ENCODE results near the gene CCSER1. TPM values are rescaled to one million over a fixed set of nuclear protein-coding genes. Genes with fewer than 3 reads are reported as not detected.

Gene CCSER1
- total and polyA plus RNA-seq, 9 donors, result 0.21 to 8.3 (median 3.2) TPM

- no peaks in the 10 kb centered on the region for H3K36me3 ChIP-seq
- no peaks in the 10 kb centered on the region for H3K4me1 ChIP-seq (ENCODE audit: insufficient read depth)
- 68 to 81% (median 80%) methylated on average over 2 of the region's 2 CpGs for WGBS, 3 donors
- no peak overlapping the region for H3K4me3 ChIP-seq
- H3K27ac ChIP-seq, result no peak overlapping the region
- no peak for DNase-seq
- H3K27me3 ChIP-seq, result no peaks in the 10 kb centered on the region
- TF ChIP-seq, protein P1, sequence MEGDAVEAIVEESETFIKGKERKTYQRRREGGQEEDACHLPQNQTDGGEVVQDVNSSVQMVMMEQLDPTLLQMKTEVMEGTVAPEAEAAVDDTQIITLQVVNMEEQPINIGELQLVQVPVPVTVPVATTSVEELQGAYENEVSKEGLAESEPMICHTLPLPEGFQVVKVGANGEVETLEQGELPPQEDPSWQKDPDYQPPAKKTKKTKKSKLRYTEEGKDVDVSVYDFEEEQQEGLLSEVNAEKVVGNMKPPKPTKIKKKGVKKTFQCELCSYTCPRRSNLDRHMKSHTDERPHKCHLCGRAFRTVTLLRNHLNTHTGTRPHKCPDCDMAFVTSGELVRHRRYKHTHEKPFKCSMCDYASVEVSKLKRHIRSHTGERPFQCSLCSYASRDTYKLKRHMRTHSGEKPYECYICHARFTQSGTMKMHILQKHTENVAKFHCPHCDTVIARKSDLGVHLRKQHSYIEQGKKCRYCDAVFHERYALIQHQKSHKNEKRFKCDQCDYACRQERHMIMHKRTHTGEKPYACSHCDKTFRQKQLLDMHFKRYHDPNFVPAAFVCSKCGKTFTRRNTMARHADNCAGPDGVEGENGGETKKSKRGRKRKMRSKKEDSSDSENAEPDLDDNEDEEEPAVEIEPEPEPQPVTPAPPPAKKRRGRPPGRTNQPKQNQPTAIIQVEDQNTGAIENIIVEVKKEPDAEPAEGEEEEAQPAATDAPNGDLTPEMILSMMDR (IDR thresholded peaks at IDR 0.05), result no peak
- TF ChIP-seq POLR2A (IDR thresholded peaks at IDR 0.05) (no peak), EP300 (IDR thresholded peaks at IDR 0.05) (no peak)
- intact Hi-C loops (cut with DNase I), result no loop called here
- no peaks in the 10 kb centered on the region for H3K9me3 ChIP-seq
These were observed 865.0 kb downstream of the CCSER1 start for GRCh38 chr4:90992213-90992612.

- H3K27ac ChIP-seq, result no peak overlapping the region
- H3K4me3 ChIP-seq, result no peak overlapping the region
- no peaks in the 10 kb centered on the region for H3K36me3 ChIP-seq
- H3K9me3 ChIP-seq, result no peaks in the 10 kb centered on the region
- H3K4me1 ChIP-seq (ENCODE audit: insufficient read depth), result no peaks in the 10 kb centered on the region
- no peak for TF ChIP-seq EP300 (IDR thresholded peaks at IDR 0.05)
- TF ChIP-seq, protein P1 (IDR thresholded peaks at IDR 0.05), result no peak
- TF ChIP-seq POLR2A (IDR thresholded peaks at IDR 0.05), result no peak
- 72 to 87% (median 86%) methylated on average over 1 of the region's 1 CpG for WGBS, 3 donors
- no peaks in the 10 kb centered on the region for H3K27me3 ChIP-seq
- intact Hi-C loops (cut with DNase I), result no loop called here
- DNase-seq, result no peak
These were observed 867.8 kb downstream of the CCSER1 start for GRCh38 chr4:90994851-90995574.

DNA sequence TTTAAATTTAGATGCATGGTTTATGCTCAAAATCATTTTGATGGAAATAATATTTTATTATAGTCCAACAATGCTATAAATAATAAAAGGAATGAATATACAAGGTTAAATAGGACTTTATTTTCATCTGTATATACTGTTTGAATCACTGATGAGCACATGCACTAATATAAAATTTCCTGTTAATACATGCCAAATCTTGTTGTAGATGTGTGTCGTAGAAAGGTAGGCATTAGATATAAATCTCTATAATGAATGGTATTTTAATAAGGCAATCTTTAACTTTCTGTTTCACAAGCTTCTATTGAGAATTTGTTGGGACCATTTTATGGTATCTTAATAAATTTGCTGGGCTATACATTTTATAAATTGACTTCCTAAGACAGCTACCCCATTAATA is 868.8 kb downstream of the CCSER1 start:
- DNase-seq, result no peak
- H3K27me3 ChIP-seq, result no peaks in the 10 kb centered on the region
- H3K27ac ChIP-seq, result no peak overlapping the region
- H3K36me3 ChIP-seq, result no peaks in the 10 kb centered on the region
- TF ChIP-seq POLR2A (IDR thresholded peaks at IDR 0.05) (no peak), EP300 (IDR thresholded peaks at IDR 0.05) (no peak)
- TF ChIP-seq, protein P1 (IDR thresholded peaks at IDR 0.05), result no peak
- no peaks in the 10 kb centered on the region for H3K9me3 ChIP-seq
- no peaks in the 10 kb centered on the region for H3K4me1 ChIP-seq (ENCODE audit: insufficient read depth)
- intact Hi-C loops (cut with DNase I), result no loop called here
- H3K4me3 ChIP-seq, result no peak overlapping the region
- 93 to 95% (median 93%) methylated on average over 1 of the region's 1 CpG for WGBS, 3 donors

DNA sequence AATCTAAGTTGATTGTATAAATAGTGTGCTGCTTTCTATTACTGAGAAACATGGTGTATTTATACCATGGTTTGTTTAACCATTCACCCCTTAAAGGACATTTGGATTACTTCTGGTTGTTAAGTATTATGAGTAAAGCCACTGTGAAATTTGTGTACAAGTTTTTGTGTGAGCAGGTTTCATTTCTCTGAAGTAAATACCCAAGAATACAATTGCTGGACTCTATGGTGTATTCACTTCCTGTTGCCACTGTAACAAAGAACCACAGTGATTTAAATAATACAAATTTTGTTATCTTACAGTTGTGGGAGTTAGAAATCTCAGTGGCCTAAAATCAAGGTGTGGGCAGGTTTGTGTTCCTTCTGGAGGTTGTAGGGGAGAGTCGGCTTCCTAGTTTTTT is 869.6 kb downstream of the CCSER1 start:
- Histone ChIP-seq H3K4me1 (ENCODE audit: insufficient read depth) (no peaks in the 10 kb centered on the region), H3K9me3 (no peaks in the 10 kb centered on the region), H3K27ac (no peak overlapping the region), H3K36me3 (no peaks in the 10 kb centered on the region), H3K27me3 (no peaks in the 10 kb centered on the region), H3K4me3 (no peak overlapping the region)
- intact Hi-C loops (cut with DNase I), result no loop called here
- no peak for DNase-seq
- no peak for TF ChIP-seq EP300 (IDR thresholded peaks at IDR 0.05)
- TF ChIP-seq POLR2A (IDR thresholded peaks at IDR 0.05), result no peak
- TF ChIP-seq, protein P1 (IDR thresholded peaks at IDR 0.05), result no peak
- 85 to 100% (median 93%) methylated on average over 1 of the region's 1 CpG for WGBS, 3 donors
